Measurements from ENCODE around the gene ARHGEF26.

Gene ARHGEF26

DNA sequence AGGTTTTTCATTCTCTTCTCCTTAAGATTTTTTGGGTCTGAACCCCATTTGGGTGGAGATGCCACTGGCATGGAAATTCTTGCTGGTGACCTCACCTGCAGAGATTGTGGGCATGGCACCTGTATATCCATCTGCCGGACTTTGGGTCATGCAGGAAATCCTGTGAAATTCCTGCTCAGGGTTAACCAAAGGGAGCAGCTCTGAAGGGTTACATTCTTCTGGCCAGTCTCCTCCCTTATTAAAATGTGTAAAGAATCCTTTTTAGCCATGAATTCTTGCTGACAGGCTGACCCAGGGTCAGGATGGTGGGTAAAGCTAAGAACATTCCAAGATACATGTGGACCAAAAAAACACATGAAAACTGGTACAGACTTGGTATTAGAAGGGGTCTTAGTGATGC lies 27.4 kb downstream of the ARHGEF26 start:
- no peak overlapping the region for H3K4me3 ChIP-seq
- H3K27ac ChIP-seq = no peak overlapping the region

DNA sequence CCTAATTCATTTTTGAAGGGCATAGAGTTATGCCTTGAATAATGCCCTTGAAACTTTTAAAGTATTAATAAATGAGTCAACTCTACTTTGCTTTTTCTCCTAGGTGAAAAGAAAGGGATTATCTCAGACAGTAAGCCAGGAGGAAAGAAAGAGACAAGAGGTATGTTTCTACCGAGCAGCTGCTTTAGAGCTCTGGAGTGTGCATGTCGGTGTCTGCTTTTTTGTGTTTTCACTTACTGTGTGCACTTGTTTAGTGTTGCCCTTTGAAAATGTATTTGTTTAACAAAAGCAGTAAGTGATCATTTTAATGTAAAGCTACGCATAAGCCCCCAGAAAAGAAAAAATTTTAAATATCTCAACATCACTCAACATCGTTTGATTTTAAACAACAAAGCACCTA lies 28.1 kb downstream of the ARHGEF26 start:
- H3K27ac ChIP-seq = no peak overlapping the region
- H3K4me3 ChIP-seq = no peak overlapping the region

DNA sequence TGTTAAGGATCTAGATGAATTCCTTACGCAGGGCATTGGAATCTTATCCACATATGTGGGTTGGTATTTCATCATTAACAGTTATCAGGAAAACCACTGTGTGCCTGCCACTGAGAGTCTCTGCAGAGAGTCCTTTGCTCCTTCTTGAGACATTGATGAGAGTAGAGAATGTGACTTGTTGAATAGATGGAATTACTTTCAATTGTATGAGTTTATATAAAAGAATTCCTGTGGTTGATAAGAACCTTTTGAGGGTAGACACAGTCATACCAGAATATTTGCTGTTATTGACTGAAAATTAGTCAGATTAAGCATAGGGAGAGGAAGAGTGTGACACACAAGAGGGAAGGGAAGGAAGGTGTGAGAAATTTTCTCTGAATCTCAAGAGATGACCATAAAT lies 30.8 kb downstream of the ARHGEF26 start:
- no peak overlapping the region for H3K4me3 ChIP-seq
- H3K27ac ChIP-seq = no peak overlapping the region

- no peak overlapping the region for H3K4me3 ChIP-seq
Measured at GRCh38 chr3:154152741-154153140, 31.6 kb downstream of the ARHGEF26 start.

DNA sequence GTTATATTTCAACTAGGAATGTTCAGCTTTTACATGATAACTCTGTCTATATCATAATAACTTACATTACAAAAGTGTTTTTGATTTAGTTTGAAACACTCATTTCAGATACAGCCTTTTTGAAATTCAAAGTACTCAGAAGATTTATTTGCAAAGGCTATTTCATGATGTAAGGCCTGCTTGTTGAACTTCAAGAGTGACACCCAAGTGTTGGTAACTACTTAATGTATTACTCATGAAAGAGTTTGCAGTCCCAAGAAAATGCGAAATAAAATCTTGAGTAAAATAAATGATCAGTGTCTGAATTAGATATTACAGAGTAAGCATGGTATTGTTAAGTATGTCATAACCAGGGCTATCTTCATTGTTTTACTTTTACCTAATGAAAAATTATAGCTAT lies 35.3 kb downstream of the ARHGEF26 start:
- H3K27ac ChIP-seq = no peak overlapping the region
- no peak overlapping the region for H3K4me3 ChIP-seq

More at GRCh38 chr3:154152741-154153140, 31.6 kb downstream of the ARHGEF26 start:
- H3K27ac ChIP-seq = no peak overlapping the region

DNA sequence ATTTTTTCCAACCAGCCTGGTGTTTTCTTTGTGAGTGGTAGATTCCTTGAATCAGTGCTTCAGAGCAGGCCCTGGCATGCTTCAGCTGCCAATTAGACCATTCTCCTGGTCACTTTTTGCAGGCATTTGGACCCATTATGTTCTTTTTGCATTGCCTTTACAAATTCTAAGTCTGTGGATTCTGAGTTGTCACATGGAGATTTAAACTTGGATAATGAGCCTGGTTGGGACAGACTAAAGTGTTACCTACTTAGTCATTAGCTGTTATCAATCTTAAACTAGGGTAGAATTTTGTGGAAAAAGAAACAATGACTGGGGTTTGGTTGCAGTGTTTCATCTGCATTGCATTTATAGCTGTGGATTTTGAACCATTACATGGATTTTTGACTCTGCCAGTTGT lies 40.6 kb downstream of the ARHGEF26 start:
- no peak overlapping the region for H3K27ac ChIP-seq
- H3K4me3 ChIP-seq = no peak overlapping the region

GRCh38 chr3:154164387-154164786 lies 43.2 kb downstream of the ARHGEF26 start:
- no peak overlapping the region for H3K4me3 ChIP-seq
- no peak overlapping the region for H3K27ac ChIP-seq

GRCh38 chr3:154168998-154169795 lies 48.0 kb downstream of the ARHGEF26 start:
- no peak overlapping the region for H3K27ac ChIP-seq
- H3K4me3 ChIP-seq = no peak overlapping the region

DNA sequence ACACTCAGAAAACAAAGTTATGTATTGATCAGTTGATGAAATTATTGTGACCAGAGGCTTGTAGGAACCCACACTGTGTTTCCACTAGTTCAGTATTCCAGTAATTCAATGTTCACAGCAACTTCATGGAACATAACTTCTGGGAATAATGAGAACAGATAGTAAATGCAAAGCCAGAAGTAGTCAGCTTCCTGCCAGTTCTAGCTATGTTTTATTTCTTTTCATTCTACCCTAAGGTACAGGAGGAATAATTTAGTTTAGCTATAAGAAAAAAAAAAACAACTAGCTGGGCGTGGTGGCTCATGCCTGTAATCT lies 48.6 kb downstream of the ARHGEF26 start:
- H3K4me3 ChIP-seq = no peak overlapping the region
- H3K27ac ChIP-seq = no peak overlapping the region

DNA sequence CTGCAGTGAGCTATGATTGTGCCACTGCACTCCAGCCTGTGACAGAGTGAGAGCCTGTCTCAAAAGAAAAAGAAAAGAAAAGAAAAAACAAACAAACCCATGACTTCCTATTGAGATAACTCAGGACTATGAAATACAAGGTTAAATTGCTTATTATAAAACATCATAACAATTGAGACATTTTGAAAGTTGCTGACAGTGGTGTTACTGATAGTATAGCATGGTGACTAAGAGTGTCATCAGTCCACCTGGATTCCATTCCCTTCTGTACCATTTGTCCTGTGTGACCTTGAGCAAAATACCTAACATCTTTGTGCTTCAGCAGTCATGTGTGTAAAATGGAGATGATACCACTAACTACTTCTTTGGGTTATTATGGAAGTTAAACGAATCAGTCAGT lies 49.1 kb downstream of the ARHGEF26 start:
- H3K4me3 ChIP-seq = no peak overlapping the region
- H3K27ac ChIP-seq = no peak overlapping the region

- Histone ChIP-seq H3K4me3 (no peak overlapping the region), H3K27ac (no peak overlapping the region)
Measured at GRCh38 chr3:154175041-154175440, 53.9 kb downstream of the ARHGEF26 start.

DNA sequence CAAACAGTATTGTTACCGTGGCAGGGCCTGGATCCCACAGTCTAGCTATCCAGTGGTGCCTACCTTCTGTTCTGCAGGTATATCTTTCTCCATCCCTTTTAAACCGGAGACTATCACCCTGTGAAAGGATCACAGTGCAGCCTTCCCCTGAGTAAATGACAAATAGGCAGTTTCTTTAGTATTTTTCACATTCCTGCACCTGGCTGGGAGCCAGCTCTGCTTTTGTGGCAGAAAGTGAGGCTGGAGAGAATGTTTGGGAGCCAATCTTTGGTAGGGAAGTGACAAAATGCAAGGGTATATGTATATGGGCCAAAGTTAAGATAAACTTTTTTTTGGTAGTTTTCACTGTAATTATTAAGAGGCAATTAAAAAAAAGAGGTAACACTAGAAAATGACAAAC lies 54.8 kb downstream of the ARHGEF26 start:
- H3K4me3 ChIP-seq = no peak overlapping the region
- no peak overlapping the region for H3K27ac ChIP-seq

DNA sequence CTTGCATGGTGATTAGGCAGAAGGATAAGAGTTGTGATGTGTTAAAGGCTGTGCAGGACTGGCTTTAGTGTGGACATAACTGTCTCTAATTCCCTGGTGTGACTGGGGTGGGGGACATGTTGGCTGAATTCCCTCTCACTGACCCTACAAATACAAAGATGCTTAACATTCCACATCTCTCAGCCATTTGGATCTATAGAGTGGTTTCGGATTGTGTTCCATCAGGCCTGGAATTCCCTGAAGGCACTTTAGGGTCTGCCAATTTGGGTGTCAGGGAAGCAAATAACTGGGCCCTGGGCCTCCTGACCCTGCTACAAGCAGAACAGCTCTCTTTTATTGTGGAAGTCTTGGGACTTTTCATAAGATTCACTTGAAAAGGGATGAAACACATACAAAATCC lies 56.2 kb downstream of the ARHGEF26 start:
- Histone ChIP-seq H3K27ac (no peak overlapping the region), H3K4me3 (no peak overlapping the region)

DNA sequence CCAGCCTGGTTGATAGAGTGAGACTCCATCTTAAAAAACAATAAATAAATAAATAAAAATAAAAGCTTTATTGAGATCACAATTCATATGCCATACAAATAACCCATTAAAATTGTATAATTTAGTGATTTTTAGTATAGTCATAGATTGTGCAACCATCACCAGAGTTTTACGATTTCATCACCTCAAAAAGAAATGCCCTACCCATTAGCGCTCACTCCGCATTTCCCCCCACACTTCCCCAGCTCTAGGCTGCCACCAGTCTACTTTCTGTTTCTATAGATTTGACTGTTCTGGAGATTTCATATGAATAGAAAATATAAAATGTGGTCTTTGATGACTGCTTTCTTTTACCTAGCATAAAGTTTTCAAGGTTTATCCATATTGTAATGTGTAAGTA lies 57.0 kb downstream of the ARHGEF26 start:
- Histone ChIP-seq H3K27ac (no peak overlapping the region), H3K4me3 (no peak overlapping the region)

GRCh38 chr3:154180836-154181691 lies 59.9 kb downstream of the ARHGEF26 start:
- Histone ChIP-seq H3K27ac (no peak overlapping the region), H3K4me3 (no peak overlapping the region)

- Histone ChIP-seq H3K27ac (no peak overlapping the region), H3K4me3 (no peak overlapping the region)
Measured at GRCh38 chr3:154182322-154182922, 61.2 kb downstream of the ARHGEF26 start.

- Histone ChIP-seq H3K27ac (no peak overlapping the region), H3K4me3 (no peak overlapping the region)
Measured at GRCh38 chr3:154182975-154183374, 61.8 kb downstream of the ARHGEF26 start.

DNA sequence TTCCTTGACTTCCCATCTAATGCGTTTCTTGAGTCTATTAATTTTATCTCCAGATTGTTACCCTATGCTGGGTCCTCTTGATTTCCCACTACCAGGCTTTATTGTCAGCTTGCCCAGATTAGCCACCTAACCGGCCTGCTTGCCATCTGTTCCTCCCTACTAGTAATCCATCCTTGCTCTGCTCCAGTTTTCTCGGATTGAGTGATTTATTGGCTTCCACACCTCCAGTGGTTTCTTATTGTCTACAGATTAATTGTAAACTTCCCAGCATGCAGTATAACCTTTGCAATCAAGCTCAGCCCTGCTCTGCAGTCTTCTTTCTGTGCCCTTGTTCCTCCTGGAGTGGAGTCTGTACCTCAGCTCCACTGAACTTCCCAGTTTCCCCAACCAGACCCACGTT lies 63.4 kb downstream of the ARHGEF26 start:
- Histone ChIP-seq H3K27ac (no peak overlapping the region), H3K4me3 (no peak overlapping the region)

DNA sequence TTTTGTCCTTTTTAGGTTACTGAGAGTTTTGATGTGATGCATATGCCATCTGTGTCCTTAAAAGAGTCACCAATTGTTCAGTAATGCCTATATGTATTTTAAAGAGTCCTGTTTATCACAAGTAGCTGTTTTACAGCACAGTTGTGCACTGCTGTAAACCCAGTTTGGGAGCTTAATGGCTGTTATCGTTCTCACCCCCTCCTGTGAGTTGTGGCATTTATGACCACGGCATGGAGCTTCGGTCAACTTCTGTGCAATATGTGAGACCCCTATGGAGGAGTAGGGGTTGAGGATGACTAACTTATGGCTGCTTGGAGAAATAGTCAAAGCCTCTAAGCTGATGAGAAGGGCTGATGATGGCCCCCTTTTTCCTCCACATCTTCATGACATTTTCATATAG lies 67.2 kb downstream of the ARHGEF26 start:
- H3K27ac ChIP-seq = no peak overlapping the region
- H3K4me3 ChIP-seq = no peak overlapping the region

GRCh38 chr3:154188846-154189245 lies 67.7 kb downstream of the ARHGEF26 start:
- no peak overlapping the region for H3K27ac ChIP-seq
- no peak overlapping the region for H3K4me3 ChIP-seq

DNA sequence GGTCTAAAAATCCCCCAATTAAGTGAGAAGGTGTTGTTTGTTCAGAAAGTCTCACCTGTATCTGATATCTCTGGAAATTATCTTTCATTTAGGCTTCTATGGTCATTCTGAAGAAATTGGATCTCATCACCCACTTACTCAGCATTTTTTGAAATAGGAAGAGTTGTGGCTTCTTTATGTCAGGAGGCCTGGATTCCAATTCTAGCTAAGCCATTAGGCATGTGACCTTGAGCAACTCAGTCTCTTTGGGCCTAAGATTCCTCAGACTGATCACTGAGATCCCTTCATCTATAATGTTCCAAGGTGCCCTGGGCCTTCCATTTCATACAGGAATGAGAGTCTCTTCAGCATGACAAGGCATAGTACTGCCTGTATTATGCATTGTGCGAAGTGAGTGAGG lies 70.3 kb downstream of the ARHGEF26 start:
- no peak overlapping the region for H3K4me3 ChIP-seq
- H3K27ac ChIP-seq = no peak overlapping the region

Measured in skin epidermis (tissue), 12 donors.